Neural cell (in vitro differentiated cells): ENCODE data around the gene H6PD.

ENCODE experiments used
- EP300 ChIP-seq: fragments of 450-650 bp; conservative IDR thresholded peaks from 2 replicates; pipeline ENCODE4 v1.6.1; 2014; ENCODE audit warnings: antibody characterized with exemption, mild to moderate bottlenecking, moderate library complexity; ENCODE audit not compliant: poor library complexity, severe bottlenecking
- EZH2 ChIP-seq: fragments of 200-600, 300-800 bp; shearing (Covaris generic), sonication (generic); IDR thresholded peaks from 2 replicates; pipeline ENCODE4 v1.6.1; 2014; ENCODE audit warnings: antibody characterized with exemption, low read length, borderline replicate concordance, mild to moderate bottlenecking; ENCODE audit not compliant: insufficient read depth, poor library complexity, severe bottlenecking
- POLR2AphosphoS5 ChIP-seq: IDR thresholded peaks from 2 replicates; pipeline ENCODE4 v1.6.1; 2012
- RAD21 ChIP-seq: fragments of 450-650 bp; conservative IDR thresholded peaks from 2 replicates; pipeline ENCODE4 v1.6.1; 2014; ENCODE audit warnings: antibody characterized with exemption, mild to moderate bottlenecking, moderate library complexity
- SMC3 ChIP-seq: fragments of 450-650 bp; conservative IDR thresholded peaks from 2 replicates; pipeline ENCODE4 v1.6.1; 2014; ENCODE audit warnings: antibody characterized with exemption, mild to moderate bottlenecking, moderate library complexity; ENCODE audit not compliant: poor library complexity
- TAF1 ChIP-seq: IDR thresholded peaks from 2 replicates; pipeline ENCODE4 v1.6.1; 2012; ENCODE audit warnings: low read depth
- TF ChIP-seq, protein P1 (sequence below): IDR thresholded peaks from 2 replicates; pipeline ENCODE4 v1.6.1; 2012; ENCODE audit warnings: borderline replicate concordance
- TF ChIP-seq, protein P2 (sequence below): fragments of 450-650 bp; IDR thresholded peaks from 2 replicates; pipeline ENCODE4 v1.5.1; 2014; ENCODE audit warnings: antibody characterized with exemption, mild to moderate bottlenecking, moderate library complexity; ENCODE audit not compliant: poor library complexity, severe bottlenecking

DNA sequence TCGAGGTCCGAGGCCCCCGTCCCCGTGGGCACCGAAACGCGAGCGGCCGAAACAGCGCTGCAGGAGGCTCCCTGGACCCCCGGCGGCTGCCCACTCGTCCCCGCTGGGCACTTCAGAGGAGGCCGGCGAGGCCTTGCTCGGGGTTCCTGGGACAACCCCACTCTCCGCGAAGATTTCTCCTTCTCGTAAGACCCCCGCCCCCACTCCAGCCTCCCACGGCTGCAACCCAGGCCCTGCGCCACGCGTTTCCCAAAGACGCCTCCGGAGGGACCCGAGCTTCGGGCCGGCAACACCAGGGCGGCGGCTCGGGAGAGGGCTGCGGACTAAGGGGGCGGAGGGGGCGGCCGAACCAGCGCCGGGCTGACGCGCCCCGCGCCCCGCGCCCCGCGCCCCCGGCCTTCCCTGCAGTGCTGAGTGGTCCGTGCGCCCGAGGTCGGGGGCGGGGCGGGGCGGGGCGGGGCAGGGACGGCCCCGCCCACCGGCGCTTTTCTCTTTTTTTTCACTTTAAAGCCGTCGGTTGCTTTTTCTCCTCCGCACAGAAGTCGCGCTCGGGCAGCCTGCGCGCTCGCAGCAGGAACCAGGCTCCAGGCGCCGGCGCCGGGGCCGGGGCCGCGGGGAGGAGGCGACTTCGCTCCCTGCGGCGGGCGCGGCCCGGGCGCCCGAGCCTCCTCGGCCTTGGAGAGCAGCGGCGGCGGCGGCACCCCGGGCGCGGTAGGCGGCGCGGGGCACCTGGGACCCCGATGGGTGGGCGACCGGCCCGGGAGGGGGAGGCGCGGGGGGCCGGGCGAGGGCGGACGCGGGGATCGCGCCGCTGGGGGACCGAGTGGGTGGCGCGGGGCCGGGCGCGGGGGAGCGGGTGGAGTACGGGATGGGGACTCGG lies 58.0 kb downstream of the H6PD start, which contains the start of gene SPSB1:
- TF ChIP-seq, protein P1, sequence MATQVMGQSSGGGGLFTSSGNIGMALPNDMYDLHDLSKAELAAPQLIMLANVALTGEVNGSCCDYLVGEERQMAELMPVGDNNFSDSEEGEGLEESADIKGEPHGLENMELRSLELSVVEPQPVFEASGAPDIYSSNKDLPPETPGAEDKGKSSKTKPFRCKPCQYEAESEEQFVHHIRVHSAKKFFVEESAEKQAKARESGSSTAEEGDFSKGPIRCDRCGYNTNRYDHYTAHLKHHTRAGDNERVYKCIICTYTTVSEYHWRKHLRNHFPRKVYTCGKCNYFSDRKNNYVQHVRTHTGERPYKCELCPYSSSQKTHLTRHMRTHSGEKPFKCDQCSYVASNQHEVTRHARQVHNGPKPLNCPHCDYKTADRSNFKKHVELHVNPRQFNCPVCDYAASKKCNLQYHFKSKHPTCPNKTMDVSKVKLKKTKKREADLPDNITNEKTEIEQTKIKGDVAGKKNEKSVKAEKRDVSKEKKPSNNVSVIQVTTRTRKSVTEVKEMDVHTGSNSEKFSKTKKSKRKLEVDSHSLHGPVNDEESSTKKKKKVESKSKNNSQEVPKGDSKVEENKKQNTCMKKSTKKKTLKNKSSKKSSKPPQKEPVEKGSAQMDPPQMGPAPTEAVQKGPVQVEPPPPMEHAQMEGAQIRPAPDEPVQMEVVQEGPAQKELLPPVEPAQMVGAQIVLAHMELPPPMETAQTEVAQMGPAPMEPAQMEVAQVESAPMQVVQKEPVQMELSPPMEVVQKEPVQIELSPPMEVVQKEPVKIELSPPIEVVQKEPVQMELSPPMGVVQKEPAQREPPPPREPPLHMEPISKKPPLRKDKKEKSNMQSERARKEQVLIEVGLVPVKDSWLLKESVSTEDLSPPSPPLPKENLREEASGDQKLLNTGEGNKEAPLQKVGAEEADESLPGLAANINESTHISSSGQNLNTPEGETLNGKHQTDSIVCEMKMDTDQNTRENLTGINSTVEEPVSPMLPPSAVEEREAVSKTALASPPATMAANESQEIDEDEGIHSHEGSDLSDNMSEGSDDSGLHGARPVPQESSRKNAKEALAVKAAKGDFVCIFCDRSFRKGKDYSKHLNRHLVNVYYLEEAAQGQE: no peak
- TF ChIP-seq, protein P2, sequence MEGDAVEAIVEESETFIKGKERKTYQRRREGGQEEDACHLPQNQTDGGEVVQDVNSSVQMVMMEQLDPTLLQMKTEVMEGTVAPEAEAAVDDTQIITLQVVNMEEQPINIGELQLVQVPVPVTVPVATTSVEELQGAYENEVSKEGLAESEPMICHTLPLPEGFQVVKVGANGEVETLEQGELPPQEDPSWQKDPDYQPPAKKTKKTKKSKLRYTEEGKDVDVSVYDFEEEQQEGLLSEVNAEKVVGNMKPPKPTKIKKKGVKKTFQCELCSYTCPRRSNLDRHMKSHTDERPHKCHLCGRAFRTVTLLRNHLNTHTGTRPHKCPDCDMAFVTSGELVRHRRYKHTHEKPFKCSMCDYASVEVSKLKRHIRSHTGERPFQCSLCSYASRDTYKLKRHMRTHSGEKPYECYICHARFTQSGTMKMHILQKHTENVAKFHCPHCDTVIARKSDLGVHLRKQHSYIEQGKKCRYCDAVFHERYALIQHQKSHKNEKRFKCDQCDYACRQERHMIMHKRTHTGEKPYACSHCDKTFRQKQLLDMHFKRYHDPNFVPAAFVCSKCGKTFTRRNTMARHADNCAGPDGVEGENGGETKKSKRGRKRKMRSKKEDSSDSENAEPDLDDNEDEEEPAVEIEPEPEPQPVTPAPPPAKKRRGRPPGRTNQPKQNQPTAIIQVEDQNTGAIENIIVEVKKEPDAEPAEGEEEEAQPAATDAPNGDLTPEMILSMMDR: no peak
- TF ChIP-seq EP300 (no peak), POLR2AphosphoS5 (no peak), RAD21 (no peak), EZH2 (no peak), SMC3 (no peak), TAF1 (no peak)
